ENCODE results near the gene RHBDD3.

DNA sequence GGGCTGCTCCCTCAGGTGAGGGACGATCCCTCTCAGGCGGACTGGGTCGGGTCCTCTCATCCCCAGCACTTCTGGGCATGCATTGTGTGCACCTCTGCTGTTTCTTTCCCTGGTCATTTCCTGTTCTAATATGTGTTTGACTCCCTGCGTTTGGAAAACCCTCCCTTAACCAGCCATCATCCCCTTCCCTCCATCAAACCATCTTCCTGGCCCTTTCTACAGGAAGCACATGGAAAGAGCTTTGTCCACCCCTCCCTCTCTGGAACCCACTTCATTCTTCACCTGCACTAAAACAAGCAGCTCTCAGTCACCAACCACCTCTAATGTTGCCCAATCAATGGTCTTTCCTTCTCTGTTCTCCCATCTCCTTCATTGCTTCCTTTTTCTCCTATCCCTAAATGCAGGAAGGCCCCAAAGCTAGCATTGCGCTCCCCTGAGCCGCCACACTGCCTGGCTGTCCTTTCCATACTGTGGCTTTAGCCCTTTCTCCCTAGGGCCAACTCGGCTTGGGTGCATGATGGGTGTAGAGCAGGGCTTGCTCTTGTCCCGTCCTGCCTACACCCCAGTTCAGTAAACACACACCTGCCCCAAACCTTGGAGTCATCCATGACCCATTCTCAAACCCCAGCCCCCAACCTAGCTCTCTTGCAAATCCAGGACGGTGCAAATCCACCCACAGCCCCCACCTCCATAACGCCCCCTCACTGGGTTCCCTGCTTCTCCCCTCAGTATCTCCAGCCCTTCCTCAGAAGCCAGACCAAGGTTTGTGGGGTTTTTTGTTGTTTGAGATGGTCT is 33.2 kb upstream of the RHBDD3 start:
- TF ChIP-seq, protein P1, sequence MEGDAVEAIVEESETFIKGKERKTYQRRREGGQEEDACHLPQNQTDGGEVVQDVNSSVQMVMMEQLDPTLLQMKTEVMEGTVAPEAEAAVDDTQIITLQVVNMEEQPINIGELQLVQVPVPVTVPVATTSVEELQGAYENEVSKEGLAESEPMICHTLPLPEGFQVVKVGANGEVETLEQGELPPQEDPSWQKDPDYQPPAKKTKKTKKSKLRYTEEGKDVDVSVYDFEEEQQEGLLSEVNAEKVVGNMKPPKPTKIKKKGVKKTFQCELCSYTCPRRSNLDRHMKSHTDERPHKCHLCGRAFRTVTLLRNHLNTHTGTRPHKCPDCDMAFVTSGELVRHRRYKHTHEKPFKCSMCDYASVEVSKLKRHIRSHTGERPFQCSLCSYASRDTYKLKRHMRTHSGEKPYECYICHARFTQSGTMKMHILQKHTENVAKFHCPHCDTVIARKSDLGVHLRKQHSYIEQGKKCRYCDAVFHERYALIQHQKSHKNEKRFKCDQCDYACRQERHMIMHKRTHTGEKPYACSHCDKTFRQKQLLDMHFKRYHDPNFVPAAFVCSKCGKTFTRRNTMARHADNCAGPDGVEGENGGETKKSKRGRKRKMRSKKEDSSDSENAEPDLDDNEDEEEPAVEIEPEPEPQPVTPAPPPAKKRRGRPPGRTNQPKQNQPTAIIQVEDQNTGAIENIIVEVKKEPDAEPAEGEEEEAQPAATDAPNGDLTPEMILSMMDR (IDR thresholded peaks at IDR 0.05 in 4 of 5, conservative IDR thresholded peaks at IDR 0.05 in 1 of 5), result no peak
- no peak for TF ChIP-seq POLR2A (IDR thresholded peaks at IDR 0.05)
